B cell (primary cell): ENCODE data around the gene DHX57. TPM values are rescaled to one million over a fixed set of nuclear protein-coding genes. Genes with fewer than 3 reads are reported as not detected.

ENCODE experiments used
- ATAC-seq: fragments of 200-7000 bp; cut with Tn5 transposase; one replicate; pipeline ENCODE4 v1.10.0; 2021; ENCODE audit warnings: low read depth, mild to moderate bottlenecking, moderate number of reproducible peaks, moderate library complexity
- CTCF ChIA-PET: fragments of 350-600 bp; sonication (Branson Sonifier 250); formaldehyde crosslinking; loops from one replicate; lab custom pipeline; 2021; ENCODE audit warnings: antibody characterized with exemption, inconsistent platforms; lab: Charles Lee
- POLR2A ChIA-PET: fragments of 350-600 bp; sonication (Branson Sonifier 250); formaldehyde crosslinking; loops from one replicate; lab custom pipeline; 2021; ENCODE audit warnings: antibody characterized with exemption; lab: Charles Lee
- DNase-seq: peaks from one replicate; pipeline ENCODE4 v3.0.0; 2013
- H2AFZ ChIP-seq: 2 replicates; pipeline ENCODE4 v1.6.1; 2012; ENCODE audit warnings: mild to moderate bottlenecking, low read depth, low read length; ENCODE audit not compliant: insufficient read depth, poor library complexity, severe bottlenecking
- H3K27ac ChIP-seq, 2 donors: 1 replicate in 1 of 2; 2 replicates in 1 of 2; pipeline ENCODE4 v1.5.1; 2012 to 2013; ENCODE audit warnings: low read length in 2 of 2, mild to moderate bottlenecking in 2 of 2, moderate library complexity in 1 of 2
- H3K27me3 ChIP-seq, 4 experiments: fragments of 200-600 bp in 1 of 4; sonication (generic) in 1 of 4; replicated peaks in 1 of 4; 1 replicate in 2 of 4; 2 replicates in 2 of 4; pipeline versions ENCODE4 v1.6.1 to v1.7.0; 2013 to 2016; ENCODE audit warnings: low read length in 3 of 4, mild to moderate bottlenecking in 2 of 4, mixed read lengths in 1 of 4, moderate library complexity in 1 of 4; ENCODE audit not compliant: insufficient read depth in 4 of 4, control insufficient read depth in 3 of 4; ENCODE audit errors: control extremely low read depth in 1 of 4
- H3K36me3 ChIP-seq, 2 experiments: replicated peaks in 1 of 2; 1 replicate in 1 of 2; 2 replicates in 1 of 2; pipeline versions ENCODE4 v1.6.1 to v1.7.1; 2013; ENCODE audit warnings: low read length in 1 of 2; ENCODE audit not compliant: insufficient read depth in 2 of 2, control insufficient read depth in 1 of 2; ENCODE audit errors: control extremely low read depth in 1 of 2, extremely low read depth in 1 of 2
- H3K4me1 ChIP-seq, 2 donors: fragments of 200-600 bp in 1 of 2; sonication (generic) in 1 of 2; 1 replicate in 1 of 2; 2 replicates in 1 of 2; pipeline versions ENCODE4 v1.5.1 to v1.6.1; 2013 to 2017; ENCODE audit warnings: low read length in 2 of 2; ENCODE audit not compliant: control insufficient read depth in 2 of 2, insufficient read depth in 2 of 2
- H3K4me2 ChIP-seq: replicated peaks from 2 replicates; pipeline ENCODE3; 2012; ENCODE audit warnings: mild to moderate bottlenecking, low read depth, low read length; ENCODE audit not compliant: poor library complexity, severe bottlenecking
- H3K4me3 ChIP-seq, 5 experiments: fragments of 200-600 bp in 1 of 5; sonication (generic) in 1 of 5; 1 replicate in 3 of 5; 2 replicates in 2 of 5; pipeline versions ENCODE4 v1.5.1 to v1.7.0; 2011 to 2016; ENCODE audit warnings: low read length in 4 of 5, mild to moderate bottlenecking in 4 of 5, low read depth in 2 of 5, control low read depth in 1 of 5, moderate library complexity in 1 of 5; ENCODE audit not compliant: insufficient read depth in 1 of 5; ENCODE audit errors: control extremely low read depth in 1 of 5, extremely low read depth in 1 of 5
- H3K79me2 ChIP-seq: fragments of 200-600 bp; sonication (generic); one replicate; pipeline ENCODE4 v1.6.0; 2016; ENCODE audit warnings: low read length; ENCODE audit not compliant: control insufficient read depth, insufficient read depth
- H3K9ac ChIP-seq: fragments of 200-600 bp; sonication (generic); 2 replicates; pipeline ENCODE4 v1.6.1; 2017; ENCODE audit warnings: mild to moderate bottlenecking, low read length, moderate library complexity
- H3K9me3 ChIP-seq, 3 donors: one replicate each; pipeline versions ENCODE4 v1.6.1 to v1.7.1; 2013; ENCODE audit warnings: low read length in 2 of 3; ENCODE audit not compliant: control insufficient read depth in 2 of 3, insufficient read depth in 1 of 3; ENCODE audit errors: control extremely low read depth in 1 of 3
- H4K20me1 ChIP-seq: 2 replicates; pipeline ENCODE4 v1.6.0; 2012; ENCODE audit warnings: mild to moderate bottlenecking, low read length; ENCODE audit not compliant: insufficient read depth, control insufficient read depth, poor library complexity, severe bottlenecking
- H3K27ac Mint-ChIP-seq: one replicate; pipeline ENCODE4 v1.8.0; 2021; ENCODE audit warnings: mixed read lengths
- H3K27me3 Mint-ChIP-seq: one replicate; pipeline ENCODE4 v1.8.0; 2021; ENCODE audit warnings: mixed read lengths
- H3K4me1 Mint-ChIP-seq: one replicate; pipeline ENCODE4 v1.8.0; 2021; ENCODE audit warnings: mixed read lengths
- H3K4me3 Mint-ChIP-seq: one replicate; pipeline ENCODE4 v1.8.0; 2021; ENCODE audit warnings: mixed read lengths
- H3K9me3 Mint-ChIP-seq: one replicate; pipeline ENCODE4 v1.8.0; 2022; ENCODE audit warnings: mixed read lengths; ENCODE audit not compliant: insufficient read depth
- CTCF ChIP-seq: fragments of 200-600 bp; IDR thresholded peaks from one replicate; pipeline ENCODE4 v1.8.0; 2022; ENCODE audit warnings: antibody characterized with exemption, mild to moderate bottlenecking
- EZH2 ChIP-seq: IDR thresholded peaks from 2 replicates; pipeline ENCODE4 v1.6.1; 2012; ENCODE audit warnings: borderline replicate concordance, low read depth, mild to moderate bottlenecking, moderate library complexity, low read length; ENCODE audit not compliant: insufficient read depth, poor library complexity, severe bottlenecking
- WGBS: methylation state at CpG from one replicate; pipeline ENCODE4 v1.1.5; 2013; ENCODE audit warnings: missing lambda C conversion rate; ENCODE audit not compliant: insufficient coverage; 5-methylcytosine and 5-hydroxymethylcytosine counted together
- intact Hi-C: fragments of 100-400 bp; cut with micrococcal nuclease; formaldehyde crosslinking; loops from one replicate; pipeline ENCODE4 v1.10.0; 2022
- polyA plus RNA-seq: library from polyadenylated mRNA; depleted of rRNA; stranded (reverse); fragments of >200 nt; gene quantifications from 2 replicates; pipeline ENCODE4 v1.2.3, GENCODE V29; 2012
- total RNA-seq, 2 donors: library from RNA; stranded (reverse); fragments of 120-200 nt in 1 of 2; gene quantifications; 1 replicate in 1 of 2; 2 replicates in 1 of 2; pipeline versions ENCODE4 v1.2.3 to v1.2.4, GENCODE V29; 2013 to 2022

The DHX57 gene
- total and polyA plus RNA-seq, 2 donors (not counting 1 experiment from before 2014, with no cell fraction given), result 7.7 to 25.0 TPM

- ATAC-seq (no peak), DNase-seq (no peak)
- no peak overlapping the region for H3K27ac Mint-ChIP-seq
- H3K4me3 Mint-ChIP-seq, result no peak overlapping the region
- H2AFZ ChIP-seq, result no peak overlapping the region
- H3K36me3 ChIP-seq, result peaks cover 10 to 58% of the 10 kb centered on the region in 2 experiments
- no CpG with 5 or more reads among the region's 2 CpGs for WGBS
- no peak for TF ChIP-seq CTCF
- TF ChIP-seq EZH2, result no peak
- H3K9me3 ChIP-seq, result no peaks in the 10 kb centered on the region
- no peak overlapping the region for H3K9ac ChIP-seq
- intact Hi-C loops, result no loop called here
- H3K27ac ChIP-seq, result no peak overlapping the region
- no peaks in the 10 kb centered on the region for H4K20me1 ChIP-seq
- H3K27me3 ChIP-seq, result no peaks in the 10 kb centered on the region
- H3K4me1 Mint-ChIP-seq, result no peaks in the 10 kb centered on the region
- H3K4me3 ChIP-seq, result no peak overlapping the region
- H3K79me2 ChIP-seq, result no peaks in the 10 kb centered on the region
- H3K4me2 ChIP-seq, result no peak overlapping the region
- ChIA-PET POLR2A (no interaction called here), CTCF (no interaction called here)
- no peaks in the 10 kb centered on the region for H3K27me3 Mint-ChIP-seq
- no peaks in the 10 kb centered on the region for H3K4me1 ChIP-seq
- no peaks in the 10 kb centered on the region for H3K9me3 Mint-ChIP-seq
These were observed 12.6 kb downstream of the DHX57 start for GRCh38 chr2:38863061-38863695.

- Histone ChIP-seq H3K27ac (no peak overlapping the region), H3K79me2 (no peaks in the 10 kb centered on the region), H3K4me1 (no peaks in the 10 kb centered on the region), H3K4me3 (no peak overlapping the region), H3K27me3 (no peaks in the 10 kb centered on the region), H4K20me1 (no peaks in the 10 kb centered on the region), H3K4me2 (no peak overlapping the region), H2AFZ (no peak overlapping the region), H3K9me3 (no peaks in the 10 kb centered on the region), H3K36me3 (peaks cover 10 to 57% of the 10 kb centered on the region in 2 experiments), H3K9ac (no peak overlapping the region)
- H3K4me1 Mint-ChIP-seq, result no peaks in the 10 kb centered on the region
- TF ChIP-seq CTCF (no peak), EZH2 (no peak)
- intact Hi-C loops, result no loop called here
- H3K4me3 Mint-ChIP-seq, result no peak overlapping the region
- ChIA-PET CTCF (no interaction called here), POLR2A (no interaction called here)
- H3K9me3 Mint-ChIP-seq, result no peaks in the 10 kb centered on the region
- DNase-seq, result no peak
- no peaks in the 10 kb centered on the region for H3K27me3 Mint-ChIP-seq
- ATAC-seq, result no peak
- no peak overlapping the region for H3K27ac Mint-ChIP-seq
These were observed 13.3 kb downstream of the DHX57 start for GRCh38 chr2:38862476-38862875.
